KBM-7 (cell line): ENCODE measurements around the gene NTM.

Experiments
- DNase-seq: peaks from one replicate; pipeline ENCODE4 v3.0.0-alpha.2; 2015
- in situ Hi-C: fragments of 300-500 bp; cut with MboI; formaldehyde crosslinking; loops from 2 replicates; pipeline ENCODE4 v1.14.3; 2020; ENCODE audit warnings: low sequenced_read_pairs, low pct_unique_long_range_greater_than_20kb, mixed read lengths

The NTM gene

GRCh38 chr11:131841028-131841427 lies 470.6 kb downstream of the NTM start:
- in situ Hi-C loops: no loop called here
- no peak for DNase-seq

GRCh38 chr11:131841925-131842635 lies 471.7 kb downstream of the NTM start:
- DNase-seq: no peak
- in situ Hi-C loops: no loop called here

- in situ Hi-C loops: no loop called here
- no peak for DNase-seq
These were observed 474.8 kb downstream of the NTM start for GRCh38 chr11:131845255-131845654.

GRCh38 chr11:131849485-131849884 lies 479.1 kb downstream of the NTM start:
- DNase-seq: no peak

GRCh38 chr11:131850507-131850906 lies 480.1 kb downstream of the NTM start:
- no peak for DNase-seq
- in situ Hi-C loops: no loop called here

More at GRCh38 chr11:131849485-131849884, 479.1 kb downstream of the NTM start:
- in situ Hi-C loops: no loop called here

GRCh38 chr11:131851964-131852755 lies 481.7 kb downstream of the NTM start:
- in situ Hi-C loops: no loop called here
- no peak for DNase-seq

- in situ Hi-C loops: no loop called here
These were observed 482.3 kb downstream of the NTM start for GRCh38 chr11:131852757-131853156.

GRCh38 chr11:131854391-131854790 lies 484.0 kb downstream of the NTM start:
- in situ Hi-C loops: no loop called here
- DNase-seq: no peak

More at GRCh38 chr11:131852757-131853156, 482.3 kb downstream of the NTM start:
- no peak for DNase-seq

- in situ Hi-C loops: no loop called here
- DNase-seq: no peak
These were observed 484.9 kb downstream of the NTM start for GRCh38 chr11:131855320-131855719.

- DNase-seq: no peak
- in situ Hi-C loops: no loop called here
These were observed 486.8 kb downstream of the NTM start for GRCh38 chr11:131857246-131857645.

GRCh38 chr11:131858505-131858904 lies 488.1 kb downstream of the NTM start:
- no peak for DNase-seq
- in situ Hi-C loops: no loop called here

GRCh38 chr11:131859538-131860210 lies 489.3 kb downstream of the NTM start:
- in situ Hi-C loops: no loop called here

GRCh38 chr11:131864228-131864627 lies 493.8 kb downstream of the NTM start:
- no peak for DNase-seq
- in situ Hi-C loops: no loop called here

More at GRCh38 chr11:131859538-131860210, 489.3 kb downstream of the NTM start:
- DNase-seq: peak; percentile 14

GRCh38 chr11:131865860-131866259 lies 495.4 kb downstream of the NTM start:
- DNase-seq: no peak
- in situ Hi-C loops: no loop called here

- DNase-seq: no peak
- in situ Hi-C loops: no loop called here
These were observed 496.4 kb downstream of the NTM start for GRCh38 chr11:131866535-131867400.

GRCh38 chr11:131867457-131868257 lies 497.2 kb downstream of the NTM start:
- peak; percentile 24 for DNase-seq
- in situ Hi-C loops: no loop called here

- in situ Hi-C loops: no loop called here
- DNase-seq: no peak
These were observed 498.5 kb downstream of the NTM start for GRCh38 chr11:131868629-131869507.
